Thyroid gland (tissue), 4 donors: ENCODE measurements around the gene APOL6. TPM values are rescaled to one million over a fixed set of nuclear protein-coding genes. Genes with fewer than 3 reads are reported as not detected.

Source experiments
- DNase-seq, 2 donors: peaks; one replicate each; pipeline ENCODE4 v3.0.0-alpha.2; 2019
- H3K27ac ChIP-seq, 3 donors: fragments of 200-600 bp; sonication (generic); 1 replicate in 2 of 3; 2 replicates in 1 of 3; pipeline ENCODE4 v1.5.1; 2016 to 2019; ENCODE audit warnings: mild to moderate bottlenecking in 1 of 3, moderate library complexity in 1 of 3
- H3K27me3 ChIP-seq: fragments of 200-600 bp; sonication (generic); one replicate; pipeline ENCODE4 v1.5.1; 2019
- H3K36me3 ChIP-seq, 2 donors: fragments of 200-600 bp; sonication (generic); one replicate each; pipeline ENCODE4 v1.5.1; 2016 to 2019
- H3K4me1 ChIP-seq, 2 donors: fragments of 200-600 bp; sonication (generic); one replicate each; pipeline ENCODE4 v1.5.1; 2017 to 2019
- H3K4me3 ChIP-seq, 3 donors: fragments of 200-600 bp; sonication (generic); replicated peaks in 1 of 3; 1 replicate in 2 of 3; 2 replicates in 1 of 3; pipeline ENCODE4 v1.5.1; 2016; ENCODE audit warnings: mild to moderate bottlenecking in 1 of 3
- H3K9me3 ChIP-seq: fragments of 200-600 bp; sonication (generic); one replicate; pipeline ENCODE4 v1.5.1; 2017
- CTCF ChIP-seq, 6 experiments: fragments of 200-600 bp in 3 of 6; fragments of 450-650 bp in 3 of 6; sonication (generic) in 3 of 6; IDR thresholded peaks; one replicate each; pipeline ENCODE4 v1.5.1; 2016 to 2019; ENCODE audit warnings: antibody characterized with exemption in 6 of 6, mild to moderate bottlenecking in 2 of 6, inconsistent platforms in 1 of 6, moderate library complexity in 1 of 6
- POLR2A ChIP-seq, 2 donors: fragments of 450-650 bp; IDR thresholded peaks; one replicate each; pipeline ENCODE4 v1.6.1; 2017; ENCODE audit warnings: antibody characterized with exemption in 2 of 2, mild to moderate bottlenecking in 2 of 2, moderate library complexity in 1 of 2
- WGBS, 2 donors: methylation state at CpG; one replicate each; pipeline ENCODE4 v1.1.5; 2017; 5-methylcytosine and 5-hydroxymethylcytosine counted together
- intact Hi-C: fragments of 100-400 bp; cut with DNase I; formaldehyde crosslinking; loops from one replicate; pipeline ENCODE4 v1.15.1; 2023
- total RNA-seq, 4 donors: library from RNA; depleted of rRNA; stranded (reverse); fragments of >200 nt; gene quantifications; one replicate each; pipeline ENCODE4 v1.2.3, GENCODE V29; 2016

Gene APOL6
- total RNA-seq, 4 donors from 2014 or later: 17.2 to 28.7 (median 25.2) TPM

GRCh38 chr22:35627267-35628041 lies 20.8 kb upstream of the APOL6 start:
- peak overlapping the region; percentile 90 to 97 (median 91) for H3K27ac ChIP-seq
- H3K4me1 ChIP-seq: peaks cover 22 to 31% of the 10 kb centered on the region in 2 donors
- no peaks in the 10 kb centered on the region for H3K27me3 ChIP-seq
- intact Hi-C loops: loop anchor here (5.0 kb wide), 1 partner anchor 290 kb away; no protein-coding TSS in a partner anchor
- no peaks in the 10 kb centered on the region for H3K36me3 ChIP-seq
- 1 to 2% methylated on average over 17 to 19 of the region's 21 CpGs for WGBS, 2 donors
- DNase-seq: peak; percentile 91 to 92
- TF ChIP-seq POLR2A (IDR thresholded peaks at IDR 0.05) (peak in 1 of 2 donors; percentile 82), CTCF (IDR thresholded peaks at IDR 0.05) (peak in 4 of 6 experiments; percentile 60 to 84 (median 72))
- peak overlapping the region; percentile 13 to 75 (median 39) for H3K4me3 ChIP-seq
- H3K9me3 ChIP-seq: no peaks in the 10 kb centered on the region

- Histone ChIP-seq H3K27ac (peak overlapping the region; percentile 52 to 90 (median 83)), H3K4me1 (peaks cover 15 to 24% of the 10 kb centered on the region in 2 donors), H3K9me3 (no peaks in the 10 kb centered on the region), H3K27me3 (no peaks in the 10 kb centered on the region), H3K36me3 (no peaks in the 10 kb centered on the region), H3K4me3 (no peak overlapping the region)
- DNase-seq: no peak
- TF ChIP-seq POLR2A (IDR thresholded peaks at IDR 0.05): no peak
- no peak for TF ChIP-seq CTCF (IDR thresholded peaks at IDR 0.05)
- intact Hi-C loops: loop anchor here (5.0 kb wide), 1 partner anchor 289 kb away; no protein-coding TSS in a partner anchor
- WGBS, 2 donors: 89 to 92% methylated on average over 3 of the region's 3 CpGs
Observed at GRCh38 chr22:35628732-35629131, 19.5 kb upstream of the APOL6 start.

- TF ChIP-seq POLR2A (IDR thresholded peaks at IDR 0.05): peak in 1 of 2 donors; percentile 15
- no peak for TF ChIP-seq CTCF (IDR thresholded peaks at IDR 0.05)
- peak; percentile 85 for DNase-seq
- Histone ChIP-seq H3K9me3 (no peaks in the 10 kb centered on the region), H3K27ac (peak overlapping the region; percentile 52 to 90 (median 83)), H3K36me3 (no peaks in the 10 kb centered on the region), H3K4me3 (no peak overlapping the region), H3K4me1 (peaks cover 15 to 24% of the 10 kb centered on the region in 2 donors), H3K27me3 (no peaks in the 10 kb centered on the region)
- intact Hi-C loops: loop anchor here (5.0 to 10.0 kb wide), 2 partner anchors 288 to 435 kb away; no protein-coding TSS in a partner anchor
- WGBS, 2 donors: 34 to 35% methylated on average over 7 to 9 of the region's 9 CpGs
Observed at GRCh38 chr22:35629406-35630216, 18.6 kb upstream of the APOL6 start.

GRCh38 chr22:35630387-35630793 lies 17.9 kb upstream of the APOL6 start:
- DNase-seq: peak in 1 of 2 donors; percentile 30
- WGBS, 2 donors: 77 to 91% methylated on average over 4 of the region's 4 CpGs
- TF ChIP-seq CTCF (IDR thresholded peaks at IDR 0.05) (no peak), POLR2A (IDR thresholded peaks at IDR 0.05) (no peak)

More at GRCh38 chr22:35630387-35630793, 17.9 kb upstream of the APOL6 start:
- Histone ChIP-seq H3K27me3 (no peaks in the 10 kb centered on the region), H3K36me3 (no peaks in the 10 kb centered on the region), H3K9me3 (no peaks in the 10 kb centered on the region), H3K27ac (peak overlapping the region; percentile 26 to 90 (median 83)), H3K4me3 (no peak overlapping the region), H3K4me1 (peaks cover 15 to 24% of the 10 kb centered on the region in 2 donors)
- intact Hi-C loops: loop anchor here (10.0 kb wide), 1 partner anchor 434 kb away; no protein-coding TSS in a partner anchor
